ENCODE measurements around the gene S100A9.
A peak's percentile ranks its signal among the peaks of the same experiment; 100 is the strongest.

The S100A9 gene

GRCh38 chr1:153352523-153352922 lies 5.1 kb upstream of the S100A9 start:
- H3K4me3 ChIP-seq (ENCODE audit: low read depth, low read length), result no peak overlapping the region
- peak; percentile 22 for DNase-seq (ENCODE audit: low read depth)
- TF ChIP-seq, protein P1, sequence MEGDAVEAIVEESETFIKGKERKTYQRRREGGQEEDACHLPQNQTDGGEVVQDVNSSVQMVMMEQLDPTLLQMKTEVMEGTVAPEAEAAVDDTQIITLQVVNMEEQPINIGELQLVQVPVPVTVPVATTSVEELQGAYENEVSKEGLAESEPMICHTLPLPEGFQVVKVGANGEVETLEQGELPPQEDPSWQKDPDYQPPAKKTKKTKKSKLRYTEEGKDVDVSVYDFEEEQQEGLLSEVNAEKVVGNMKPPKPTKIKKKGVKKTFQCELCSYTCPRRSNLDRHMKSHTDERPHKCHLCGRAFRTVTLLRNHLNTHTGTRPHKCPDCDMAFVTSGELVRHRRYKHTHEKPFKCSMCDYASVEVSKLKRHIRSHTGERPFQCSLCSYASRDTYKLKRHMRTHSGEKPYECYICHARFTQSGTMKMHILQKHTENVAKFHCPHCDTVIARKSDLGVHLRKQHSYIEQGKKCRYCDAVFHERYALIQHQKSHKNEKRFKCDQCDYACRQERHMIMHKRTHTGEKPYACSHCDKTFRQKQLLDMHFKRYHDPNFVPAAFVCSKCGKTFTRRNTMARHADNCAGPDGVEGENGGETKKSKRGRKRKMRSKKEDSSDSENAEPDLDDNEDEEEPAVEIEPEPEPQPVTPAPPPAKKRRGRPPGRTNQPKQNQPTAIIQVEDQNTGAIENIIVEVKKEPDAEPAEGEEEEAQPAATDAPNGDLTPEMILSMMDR (IDR thresholded peaks at IDR 0.05; ENCODE audit: control insufficient read depth, extremely low read depth, insufficient read depth), result peak; percentile 89

GRCh38 chr1:153353226-153353947 lies 4.3 kb upstream of the S100A9 start:
- TF ChIP-seq, protein P1 (IDR thresholded peaks at IDR 0.05; ENCODE audit: control insufficient read depth, extremely low read depth, insufficient read depth), result peak; percentile 55
- H3K4me3 ChIP-seq (ENCODE audit: low read depth, low read length), result no peak overlapping the region
- no peak for DNase-seq (ENCODE audit: low read depth)

GRCh38 chr1:153354515-153355193 lies 3.0 kb upstream of the S100A9 start:
- H3K4me3 ChIP-seq (ENCODE audit: low read depth, low read length), result no peak overlapping the region
- no peak for DNase-seq (ENCODE audit: low read depth)
- TF ChIP-seq, protein P1 (IDR thresholded peaks at IDR 0.05; ENCODE audit: control insufficient read depth, extremely low read depth, insufficient read depth), result no peak

DNA sequence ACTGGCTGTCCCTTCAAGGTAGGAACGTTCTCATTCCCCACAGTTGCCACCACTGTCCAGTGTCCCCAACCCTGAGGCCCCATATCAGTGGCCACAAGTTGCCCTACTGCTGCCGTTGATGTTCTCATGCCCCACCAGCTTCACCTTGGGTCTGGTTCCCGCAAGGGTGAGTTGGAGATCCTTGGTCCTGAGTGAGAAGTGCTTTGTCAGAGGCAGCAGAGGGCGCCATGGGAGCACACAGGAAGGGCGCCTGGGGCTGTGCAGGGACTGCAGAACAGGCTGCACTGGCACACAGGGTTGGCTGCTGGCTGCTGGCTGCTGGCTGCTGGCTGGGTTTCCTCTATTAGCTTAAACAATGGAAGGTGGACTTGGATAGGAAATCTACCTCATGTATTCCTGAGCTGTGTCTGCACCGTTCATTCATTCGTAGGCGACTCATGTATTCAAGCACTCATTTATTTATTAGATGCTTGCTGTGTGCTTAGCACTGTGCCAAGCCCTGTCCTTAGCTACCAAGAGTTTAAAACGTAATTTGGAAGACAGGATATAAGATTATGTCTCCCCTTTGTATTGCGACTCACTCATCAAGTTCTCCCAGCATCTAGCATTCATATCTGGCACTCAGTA lies 2.1 kb upstream of the S100A9 start:
- no peak overlapping the region for H3K4me3 ChIP-seq (ENCODE audit: low read depth, low read length)
- DNase-seq (ENCODE audit: low read depth), result peak; percentile 39
- TF ChIP-seq, protein P1 (IDR thresholded peaks at IDR 0.05; ENCODE audit: control insufficient read depth, extremely low read depth, insufficient read depth), result peak; percentile 57

GRCh38 chr1:153356392-153357075 lies 1.1 kb upstream of the S100A9 start:
- TF ChIP-seq, protein P1 (IDR thresholded peaks at IDR 0.05; ENCODE audit: control insufficient read depth, extremely low read depth, insufficient read depth), result no peak

GRCh38 chr1:153357076-153357852 lies 390 bp upstream of the S100A9 start:
- no peak overlapping the region for H3K4me3 ChIP-seq (ENCODE audit: low read depth, low read length)
- TF ChIP-seq, protein P1 (IDR thresholded peaks at IDR 0.05; ENCODE audit: control insufficient read depth, extremely low read depth, insufficient read depth), result no peak
- DNase-seq (ENCODE audit: low read depth), result peak; percentile 42

More at GRCh38 chr1:153356392-153357075, 1.1 kb upstream of the S100A9 start:
- DNase-seq (ENCODE audit: low read depth), result no peak
- no peak overlapping the region for H3K4me3 ChIP-seq (ENCODE audit: low read depth, low read length)

Data from LNCaP clone FGC (cell line).